ENCODE results near the gene MAGI2.

GRCh38 chr7:78350391-78350790 is 1103.1 kb downstream of the MAGI2 start:
- TF ChIP-seq GABPA (IDR thresholded peaks at IDR 0.05 in 1 of 2, conservative IDR thresholded peaks at IDR 0.05 in 1 of 2) = no peak
- TF ChIP-seq CTCF (IDR thresholded peaks at IDR 0.05; ENCODE audit: low read depth, low read length, missing input control) = no peak

All from liver (tissue), 3 donors.